ENCODE data around the gene ZBTB43. TPM values are rescaled to one million over a fixed set of nuclear protein-coding genes. Genes with fewer than 3 reads are reported as not detected.

Gene ZBTB43
- total RNA-seq, 1 donor from 2014 or later, result 2.4 TPM

DNA sequence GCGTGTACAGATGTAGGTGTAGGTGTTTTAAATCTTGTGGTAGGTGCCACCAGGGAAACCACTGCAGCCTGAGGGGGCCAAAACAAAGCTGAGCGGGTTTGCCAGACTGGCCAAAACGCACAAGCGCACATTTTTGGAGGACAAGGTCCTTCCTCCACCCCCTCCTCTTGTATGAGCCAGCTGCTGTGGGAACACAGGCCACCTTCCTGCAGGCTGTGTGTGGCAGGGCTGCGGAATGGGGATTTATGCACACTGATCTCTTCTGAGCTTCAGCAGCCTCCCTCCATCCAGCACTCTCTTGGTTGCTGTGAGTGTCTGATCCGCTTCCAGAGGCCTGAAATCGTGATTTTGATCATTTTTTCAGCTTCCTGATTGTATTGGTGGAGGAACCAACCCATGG is 22.4 kb downstream of the ZBTB43 start:
- intact Hi-C loops (cut with DNase I), result no loop called here
- no peaks in the 10 kb centered on the region for H3K9me3 ChIP-seq
- DNase-seq (ENCODE audit: low spot score in 2 of 2), result no peak
- H3K4me1 ChIP-seq, result peaks cover 0 to 3% of the 10 kb centered on the region in 2 donors
- no peak overlapping the region for H3K27ac ChIP-seq
- TF ChIP-seq, protein P1, sequence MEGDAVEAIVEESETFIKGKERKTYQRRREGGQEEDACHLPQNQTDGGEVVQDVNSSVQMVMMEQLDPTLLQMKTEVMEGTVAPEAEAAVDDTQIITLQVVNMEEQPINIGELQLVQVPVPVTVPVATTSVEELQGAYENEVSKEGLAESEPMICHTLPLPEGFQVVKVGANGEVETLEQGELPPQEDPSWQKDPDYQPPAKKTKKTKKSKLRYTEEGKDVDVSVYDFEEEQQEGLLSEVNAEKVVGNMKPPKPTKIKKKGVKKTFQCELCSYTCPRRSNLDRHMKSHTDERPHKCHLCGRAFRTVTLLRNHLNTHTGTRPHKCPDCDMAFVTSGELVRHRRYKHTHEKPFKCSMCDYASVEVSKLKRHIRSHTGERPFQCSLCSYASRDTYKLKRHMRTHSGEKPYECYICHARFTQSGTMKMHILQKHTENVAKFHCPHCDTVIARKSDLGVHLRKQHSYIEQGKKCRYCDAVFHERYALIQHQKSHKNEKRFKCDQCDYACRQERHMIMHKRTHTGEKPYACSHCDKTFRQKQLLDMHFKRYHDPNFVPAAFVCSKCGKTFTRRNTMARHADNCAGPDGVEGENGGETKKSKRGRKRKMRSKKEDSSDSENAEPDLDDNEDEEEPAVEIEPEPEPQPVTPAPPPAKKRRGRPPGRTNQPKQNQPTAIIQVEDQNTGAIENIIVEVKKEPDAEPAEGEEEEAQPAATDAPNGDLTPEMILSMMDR (IDR thresholded peaks at IDR 0.05), result no peak
- no peak overlapping the region for H3K4me3 ChIP-seq
- peaks cover 10 to 12% of the 10 kb centered on the region in 2 donors for H3K36me3 ChIP-seq
- no peaks in the 10 kb centered on the region for H3K27me3 ChIP-seq

DNA sequence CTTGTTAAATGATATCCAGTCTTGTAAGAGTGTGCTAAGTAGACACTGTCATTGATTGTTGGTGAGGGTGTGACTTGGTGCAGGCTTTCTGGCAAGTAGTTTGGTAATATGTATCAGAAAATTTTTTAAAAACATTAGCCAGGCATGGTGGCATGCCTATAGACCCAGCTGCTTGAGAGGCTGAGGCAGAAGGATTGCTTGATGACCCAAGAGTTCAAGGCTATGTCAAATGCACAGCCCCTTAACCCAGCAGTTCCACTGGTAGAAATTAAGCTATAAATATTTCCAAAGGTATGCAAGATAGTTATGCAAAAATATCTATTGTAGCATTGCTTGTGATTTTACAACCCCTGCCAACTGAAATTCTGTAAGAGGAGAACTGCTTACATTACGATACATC is 24.2 kb downstream of the ZBTB43 start:
- TF ChIP-seq, protein P1 (IDR thresholded peaks at IDR 0.05), result no peak
- H3K4me3 ChIP-seq, result no peak overlapping the region
- DNase-seq (ENCODE audit: low spot score in 2 of 2), result no peak
- no peaks in the 10 kb centered on the region for H3K27me3 ChIP-seq
- no peaks in the 10 kb centered on the region for H3K9me3 ChIP-seq
- no peaks in the 10 kb centered on the region for H3K4me1 ChIP-seq
- intact Hi-C loops (cut with DNase I), result no loop called here
- peaks cover 21 to 23% of the 10 kb centered on the region in 2 donors for H3K36me3 ChIP-seq
- no peak overlapping the region for H3K27ac ChIP-seq

DNA sequence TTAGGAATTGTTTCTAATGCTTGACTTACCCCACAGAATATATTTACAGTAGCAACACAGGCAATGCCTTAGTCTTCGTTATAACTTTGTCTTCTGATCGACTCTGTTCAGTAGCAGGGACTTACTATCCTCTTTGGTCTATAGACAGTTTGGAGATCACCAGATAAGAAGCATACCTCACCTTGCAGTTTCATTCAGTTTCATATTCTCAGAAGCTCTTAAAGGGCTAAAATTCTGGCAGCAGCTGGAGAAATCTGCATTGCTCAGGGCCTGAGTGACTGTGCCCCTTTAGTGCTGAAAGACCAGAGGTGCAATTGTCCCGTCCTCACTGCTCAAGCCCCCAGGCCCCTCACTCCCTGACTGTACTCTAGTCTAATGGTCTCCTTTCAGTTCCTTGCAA is 26.0 kb downstream of the ZBTB43 start:
- no peaks in the 10 kb centered on the region for H3K27me3 ChIP-seq
- H3K27ac ChIP-seq, result no peak overlapping the region
- H3K36me3 ChIP-seq, result peaks cover 26 to 31% of the 10 kb centered on the region in 2 donors
- no peak for DNase-seq (ENCODE audit: low spot score in 2 of 2)
- no peak overlapping the region for H3K4me3 ChIP-seq
- intact Hi-C loops (cut with DNase I), result no loop called here
- no peaks in the 10 kb centered on the region for H3K9me3 ChIP-seq
- TF ChIP-seq, protein P1 (IDR thresholded peaks at IDR 0.05), result no peak
- no peaks in the 10 kb centered on the region for H3K4me1 ChIP-seq

DNA sequence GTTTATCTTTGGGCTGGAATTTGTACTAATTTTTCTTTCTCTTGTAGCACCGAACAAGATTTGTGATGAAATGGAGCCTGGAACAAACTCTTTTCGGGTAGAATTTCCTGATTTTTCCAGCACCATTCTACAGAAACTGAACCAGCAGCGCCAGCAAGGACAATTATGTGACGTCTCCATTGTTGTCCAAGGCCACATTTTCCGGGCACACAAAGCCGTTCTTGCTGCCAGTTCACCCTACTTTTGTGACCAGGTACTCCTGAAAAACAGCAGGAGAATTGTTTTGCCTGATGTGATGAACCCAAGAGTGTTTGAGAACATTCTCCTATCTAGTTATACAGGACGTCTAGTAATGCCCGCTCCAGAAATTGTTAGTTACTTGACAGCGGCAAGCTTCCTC is 27.6 kb downstream of the ZBTB43 start:
- no peak for DNase-seq (ENCODE audit: low spot score in 2 of 2)
- intact Hi-C loops (cut with DNase I), result no loop called here
- Histone ChIP-seq H3K4me3 (no peak overlapping the region), H3K27me3 (no peaks in the 10 kb centered on the region), H3K36me3 (peaks cover 25 to 38% of the 10 kb centered on the region in 2 donors), H3K9me3 (no peaks in the 10 kb centered on the region), H3K27ac (no peak overlapping the region), H3K4me1 (no peaks in the 10 kb centered on the region)
- TF ChIP-seq, protein P1 (IDR thresholded peaks at IDR 0.05), result no peak

DNA sequence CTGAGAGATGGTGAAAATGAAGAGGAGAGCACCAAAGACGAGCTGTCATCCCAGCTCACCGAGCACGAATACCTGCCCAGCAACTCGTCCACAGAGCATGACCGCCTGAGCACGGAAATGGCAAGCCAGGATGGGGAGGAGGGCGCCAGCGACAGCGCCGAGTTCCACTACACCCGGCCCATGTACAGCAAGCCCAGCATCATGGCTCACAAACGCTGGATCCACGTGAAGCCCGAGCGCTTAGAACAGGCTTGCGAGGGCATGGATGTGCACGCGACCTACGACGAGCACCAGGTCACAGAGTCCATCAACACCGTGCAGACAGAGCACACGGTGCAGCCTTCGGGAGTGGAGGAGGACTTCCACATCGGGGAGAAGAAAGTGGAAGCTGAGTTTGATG is 28.2 kb downstream of the ZBTB43 start:
- no peak overlapping the region for H3K27ac ChIP-seq
- no peaks in the 10 kb centered on the region for H3K9me3 ChIP-seq
- peaks cover 21 to 39% of the 10 kb centered on the region in 2 donors for H3K36me3 ChIP-seq
- no peaks in the 10 kb centered on the region for H3K4me1 ChIP-seq
- no peak for DNase-seq (ENCODE audit: low spot score in 2 of 2)
- intact Hi-C loops (cut with DNase I), result no loop called here
- H3K4me3 ChIP-seq, result no peak overlapping the region
- TF ChIP-seq, protein P1 (IDR thresholded peaks at IDR 0.05), result no peak
- H3K27me3 ChIP-seq, result no peaks in the 10 kb centered on the region

DNA sequence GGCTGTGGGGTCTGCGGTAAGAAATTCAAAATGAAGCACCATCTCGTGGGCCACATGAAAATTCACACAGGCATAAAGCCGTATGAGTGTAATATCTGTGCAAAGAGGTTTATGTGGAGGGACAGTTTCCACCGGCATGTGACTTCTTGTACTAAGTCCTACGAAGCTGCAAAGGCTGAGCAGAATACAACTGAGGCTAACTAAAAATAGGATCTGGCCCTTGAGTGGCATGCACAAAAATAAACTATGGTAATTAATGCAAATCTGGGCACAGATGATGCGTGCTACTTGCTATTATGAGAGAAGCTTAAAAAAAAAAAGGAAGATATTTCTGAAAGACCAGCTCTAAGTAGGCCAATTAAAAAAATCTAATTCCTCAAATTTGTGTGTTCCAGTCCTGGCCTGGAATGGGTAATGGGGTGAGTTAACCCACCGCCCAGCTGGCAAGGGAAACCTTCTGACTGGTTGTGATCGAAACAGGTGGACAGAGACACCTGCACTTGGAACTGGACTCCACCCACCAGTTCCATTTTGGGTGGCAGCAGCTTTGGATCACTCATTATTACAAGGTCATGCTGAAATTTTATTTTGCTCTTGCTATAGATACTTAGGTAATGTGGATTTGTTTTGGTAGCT is 29.0 kb downstream of the ZBTB43 start:
- Histone ChIP-seq H3K9me3 (no peaks in the 10 kb centered on the region), H3K36me3 (peaks cover 21 to 46% of the 10 kb centered on the region in 2 donors), H3K27ac (no peak overlapping the region), H3K4me1 (no peaks in the 10 kb centered on the region), H3K4me3 (no peak overlapping the region), H3K27me3 (no peaks in the 10 kb centered on the region)
- TF ChIP-seq, protein P1 (IDR thresholded peaks at IDR 0.05), result no peak
- intact Hi-C loops (cut with DNase I), result no loop called here
- no peak for DNase-seq (ENCODE audit: low spot score in 2 of 2)

Measured in ascending aorta (tissue), 2 donors.